HG03108 (cell line): ENCODE data around the gene LRP3.

Experiments
- ATAC-seq: cut with Tn5 transposase; IDR thresholded peaks from one replicate; pipeline ENCODE4 v1.9.1; 2021; ENCODE audit warnings: moderate library complexity; ENCODE audit not compliant: unreplicated experiment

LRP3 gene

GRCh38 chr19:33235269-33235995, 41.3 kb downstream of the LRP3 start:
- ATAC-seq, result peak; percentile 88

- ATAC-seq, result no peak
Observed at GRCh38 chr19:33235996-33236350, 41.8 kb downstream of the LRP3 start.

DNA sequence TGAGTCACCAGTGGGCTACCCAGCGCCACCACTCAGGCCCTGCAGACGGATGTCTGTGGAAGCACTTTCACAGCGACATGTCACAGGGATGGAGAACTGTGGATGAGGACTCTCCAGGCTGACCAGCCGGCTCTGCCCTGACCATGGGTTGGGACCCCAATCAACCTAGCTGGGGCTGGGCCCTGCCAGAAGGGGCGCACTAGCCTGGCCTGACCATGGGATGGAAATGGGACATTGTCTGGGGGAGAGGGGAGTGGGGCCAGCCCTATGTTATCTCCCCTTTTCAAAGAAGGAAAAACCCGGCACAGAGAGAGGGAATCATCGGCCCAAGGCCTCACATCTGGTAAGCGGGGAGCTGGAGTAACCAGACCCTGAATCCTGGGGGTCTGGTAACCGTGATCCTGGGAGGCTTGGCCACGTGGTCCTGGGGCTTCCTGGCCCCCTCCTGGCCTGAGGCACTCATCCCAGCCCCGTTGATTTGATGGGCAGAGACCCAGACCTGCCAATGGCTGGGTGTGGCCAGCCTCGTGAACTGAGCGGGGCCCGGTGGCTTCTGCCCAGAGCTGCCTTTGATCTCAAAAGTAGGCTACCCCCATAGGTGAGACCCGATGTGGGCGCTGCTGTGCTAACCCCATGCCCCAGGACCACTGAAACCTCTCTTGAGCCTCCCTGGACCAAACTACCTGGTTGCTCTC, 42.7 kb downstream of the LRP3 start:
- no peak for ATAC-seq

DNA sequence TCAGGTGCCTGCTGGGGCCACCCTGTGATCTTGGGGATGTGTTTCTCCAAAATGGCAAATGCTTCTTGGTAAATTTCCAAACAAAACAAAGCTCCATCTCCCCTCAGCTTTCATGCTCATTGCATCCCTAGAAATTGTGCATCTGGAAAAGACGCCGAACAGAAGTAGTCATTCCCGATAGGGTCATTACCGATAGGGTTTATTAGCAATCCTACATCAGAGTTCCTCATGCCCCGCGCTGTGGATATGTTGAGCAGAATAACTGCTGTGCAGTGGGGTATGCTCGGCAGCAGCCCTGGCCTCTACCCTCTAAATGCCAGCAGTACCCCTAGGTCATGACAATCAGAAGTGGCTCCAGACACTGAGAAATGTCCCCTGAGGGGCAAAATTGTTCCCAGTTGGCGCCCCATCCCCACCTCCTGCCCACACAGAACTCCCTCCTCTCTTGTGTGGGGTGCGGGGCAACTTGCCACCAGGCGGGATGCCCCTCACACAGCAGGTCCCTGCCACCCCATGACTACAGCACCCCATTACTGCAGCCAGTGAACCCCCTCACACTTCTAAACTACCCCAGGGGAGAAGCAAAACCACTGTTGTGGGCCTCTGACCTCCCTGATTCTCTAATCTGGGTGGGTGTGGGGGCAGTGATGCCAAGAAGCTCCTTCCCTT, 44.5 kb downstream of the LRP3 start:
- no peak for ATAC-seq

DNA sequence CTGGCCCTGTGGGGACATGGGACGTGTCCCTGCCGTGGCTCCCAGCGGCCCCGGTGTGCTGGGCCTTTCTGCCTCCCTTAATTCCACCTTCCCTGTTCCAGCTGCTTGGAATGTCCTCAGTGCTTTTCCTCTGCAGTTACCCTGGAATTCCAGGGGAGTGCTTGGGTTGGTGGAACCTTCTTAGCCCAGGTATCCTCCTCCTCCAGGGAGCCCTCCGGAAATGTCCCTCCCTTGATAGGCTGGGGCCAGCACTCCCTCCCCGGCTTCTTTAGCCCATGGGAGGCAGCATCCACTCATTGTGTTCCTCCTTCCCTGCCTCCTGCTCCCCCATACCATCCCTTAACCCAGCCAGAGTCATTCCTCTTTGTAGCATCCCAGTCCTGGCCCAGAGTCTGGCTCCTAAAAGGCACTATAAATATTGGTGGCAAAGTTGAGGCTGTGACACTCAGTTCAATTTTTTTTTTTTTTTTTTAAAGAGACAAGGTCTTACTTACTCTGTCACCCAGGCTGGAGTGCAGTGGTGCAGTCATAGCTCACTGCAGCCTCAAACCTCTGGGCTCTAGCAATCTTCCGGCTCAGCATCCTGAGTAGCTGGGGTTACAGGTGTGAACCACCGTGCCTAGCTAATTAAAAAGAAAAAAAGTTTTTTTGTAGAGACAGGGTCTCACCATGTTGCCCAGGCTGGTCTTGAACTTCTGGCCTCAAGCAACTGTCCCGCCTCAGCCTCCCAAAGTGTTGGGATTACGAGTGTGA, 45.3 kb downstream of the LRP3 start:
- ATAC-seq, result no peak

- no peak for ATAC-seq
Observed at GRCh38 chr19:33240181-33240771, 46.1 kb downstream of the LRP3 start.

DNA sequence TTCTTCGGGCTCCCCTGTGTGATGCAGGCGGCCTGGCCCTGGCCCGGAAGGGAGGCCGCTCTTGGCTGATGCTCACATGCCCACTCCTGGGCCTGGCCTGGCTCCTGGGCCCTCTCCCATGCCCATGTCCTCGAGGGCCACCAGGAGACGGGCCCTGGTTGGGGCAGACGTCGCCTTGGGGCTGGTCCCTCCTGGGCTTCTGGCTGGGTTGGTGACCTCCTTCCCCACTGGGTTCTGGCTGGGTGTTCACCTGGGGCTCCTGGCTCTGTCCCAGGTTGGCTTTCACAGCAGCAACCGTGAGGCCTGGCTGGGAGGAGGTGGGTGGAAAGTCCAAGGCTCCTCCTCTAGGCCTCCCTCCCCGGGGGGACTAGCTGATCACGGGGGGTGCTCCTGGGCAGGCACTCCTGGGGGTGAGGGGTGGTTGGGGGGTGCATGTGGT, 47.0 kb downstream of the LRP3 start:
- no peak for ATAC-seq

DNA sequence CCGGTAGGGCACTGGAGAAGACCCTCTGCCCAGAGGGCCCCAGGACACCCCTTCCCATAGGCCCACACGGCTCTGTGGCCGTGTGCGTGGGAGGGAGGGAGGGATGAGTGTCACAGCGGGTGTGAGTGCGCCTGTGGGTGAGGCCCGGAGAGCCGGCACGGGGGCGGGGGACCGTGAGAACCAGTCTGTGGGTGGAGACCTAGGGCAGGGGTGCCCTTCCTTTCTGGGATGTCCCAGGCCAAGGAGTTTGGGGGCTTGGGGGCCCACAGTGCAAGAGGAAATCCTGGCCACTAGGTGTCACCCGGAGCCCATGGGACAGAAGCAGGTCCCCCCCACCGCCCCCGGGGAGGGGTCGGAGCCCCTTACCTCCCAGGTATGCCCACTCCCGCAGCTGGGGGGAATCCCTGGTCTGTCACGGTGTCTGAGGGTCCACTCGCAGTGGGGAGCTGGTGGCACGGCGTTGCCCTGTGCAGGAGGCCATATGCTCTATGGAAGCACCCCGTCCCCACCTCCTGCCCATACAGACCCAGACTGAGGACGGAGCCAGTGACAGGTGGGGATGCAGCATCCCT, 47.5 kb downstream of the LRP3 start:
- ATAC-seq, result no peak

- ATAC-seq, result no peak
Observed at GRCh38 chr19:33242131-33242530, 48.0 kb downstream of the LRP3 start.

- ATAC-seq, result no peak
Observed at GRCh38 chr19:33242911-33243310, 48.8 kb downstream of the LRP3 start.

- no peak for ATAC-seq
Observed at GRCh38 chr19:33245948-33246708, 52.0 kb downstream of the LRP3 start.

GRCh38 chr19:33246709-33247440, 52.7 kb downstream of the LRP3 start:
- ATAC-seq, result no peak

GRCh38 chr19:33247441-33247819, 53.3 kb downstream of the LRP3 start:
- no peak for ATAC-seq

DNA sequence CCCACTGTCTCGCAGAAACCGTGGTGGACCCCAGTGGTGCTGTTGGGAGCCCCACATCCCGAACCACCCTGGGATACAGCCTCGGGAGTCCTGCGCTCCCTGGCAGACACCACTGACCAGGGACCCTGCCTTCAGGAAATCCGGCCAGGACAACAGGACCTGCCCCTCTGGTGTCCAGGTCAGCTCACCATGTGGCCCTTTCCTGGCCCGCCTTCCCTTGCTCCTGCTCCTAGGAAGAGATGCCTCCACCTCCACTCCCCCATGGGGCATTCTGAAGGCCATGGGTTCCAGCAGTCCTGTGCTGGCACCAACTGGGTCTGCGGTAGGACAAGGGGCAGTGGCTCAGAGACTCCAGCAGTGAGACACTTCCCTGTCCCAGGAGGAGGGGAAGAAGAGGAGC, 54.0 kb downstream of the LRP3 start:
- ATAC-seq, result no peak

- ATAC-seq, result no peak
Observed at GRCh38 chr19:33248553-33248953, 54.4 kb downstream of the LRP3 start.

DNA sequence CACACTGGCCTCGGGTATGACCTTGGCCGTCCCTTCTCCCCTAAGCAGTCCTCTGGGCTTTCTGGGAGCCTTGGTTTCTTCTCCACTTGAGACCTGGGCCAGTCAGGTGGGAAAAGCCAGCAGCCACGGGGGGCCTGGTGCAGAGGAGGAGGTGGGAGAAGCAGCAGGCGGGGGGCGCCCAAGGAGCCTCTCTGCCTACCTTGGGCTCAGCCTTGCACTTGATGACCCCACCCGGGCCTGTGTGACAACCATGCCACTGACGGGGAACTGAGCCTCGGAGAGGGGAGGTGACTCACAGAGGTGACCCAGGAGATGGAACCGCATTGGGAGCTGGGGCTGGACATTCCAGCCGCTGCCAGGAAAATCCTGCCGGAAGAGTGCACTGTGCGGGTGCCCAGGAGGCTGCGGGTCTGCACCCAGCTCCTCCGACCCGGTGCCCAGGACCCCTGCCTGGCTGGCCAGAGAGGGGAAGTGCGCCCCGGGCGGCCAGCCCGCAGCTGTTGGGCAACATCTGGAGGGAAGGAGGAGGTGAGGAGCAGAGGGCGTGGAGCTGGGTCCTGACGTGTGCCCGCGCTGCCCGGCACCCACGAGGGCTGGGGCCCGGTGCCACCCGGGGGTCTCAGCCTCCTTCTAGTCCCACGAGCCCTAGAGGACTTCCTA, 55.0 kb downstream of the LRP3 start:
- ATAC-seq, result no peak

GRCh38 chr19:33249740-33250366, 55.7 kb downstream of the LRP3 start:
- no peak for ATAC-seq

GRCh38 chr19:33250500-33250899, 56.4 kb downstream of the LRP3 start:
- ATAC-seq, result no peak
